Measurements from ENCODE around the gene GATAD2A.

DNA sequence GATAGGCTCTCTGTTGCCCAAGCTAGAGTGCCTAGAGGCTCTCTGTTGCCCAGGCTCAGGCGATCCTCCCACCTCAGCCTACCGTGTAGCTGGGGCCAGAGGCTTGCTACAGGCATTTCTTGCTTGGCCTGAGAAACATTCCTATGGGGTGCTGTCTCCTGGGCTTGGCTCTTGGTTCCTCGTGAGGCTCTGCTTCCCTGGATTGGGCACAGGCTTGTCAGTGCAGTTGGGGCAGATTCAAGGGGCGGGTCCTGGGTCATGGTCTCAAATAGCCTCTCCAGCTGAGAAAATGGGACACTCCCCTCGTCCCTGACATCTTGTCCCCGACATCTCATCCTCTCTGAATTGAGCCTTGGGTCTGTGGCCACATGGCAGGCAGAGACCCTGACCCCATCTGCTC lies 105.0 kb downstream of the GATAD2A start:
- no peak for TF ChIP-seq CTCF (IDR thresholded peaks at IDR 0.05; ENCODE audit: low read depth, low read length)
- TF ChIP-seq, protein P1, sequence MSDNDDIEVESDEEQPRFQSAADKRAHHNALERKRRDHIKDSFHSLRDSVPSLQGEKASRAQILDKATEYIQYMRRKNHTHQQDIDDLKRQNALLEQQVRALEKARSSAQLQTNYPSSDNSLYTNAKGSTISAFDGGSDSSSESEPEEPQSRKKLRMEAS (IDR thresholded peaks at IDR 0.05; ENCODE audit: low read depth, low read length) = no peak
